ENCODE measurements around the gene PPP1R37. TPM values are rescaled to one million over a fixed set of nuclear protein-coding genes. Genes with fewer than 3 reads are reported as not detected.

Gene PPP1R37
- total and polyA plus RNA-seq, 2 of the 13 experiments (the other 11 are each of a cell fraction or from before 2014, with no cell fraction given) = 9.0 to 14.3 TPM

GRCh38 chr19:45104658-45105349 is 11.8 kb downstream of the PPP1R37 start:
- WGBS (ENCODE audit: low lambda C conversion rate) = 95% methylated on average over 16 of the region's 16 CpGs
- no peaks in the 10 kb centered on the region for H3K27me3 ChIP-seq (ENCODE audit: control insufficient read depth in 1 of 2, insufficient read depth in 2 of 2, low read length in 2 of 2)
- ChIA-PET CTCF (ENCODE audit: low intra/inter-chr PET ratio, low total read pairs) (interaction anchor here (1.1 kb wide), 1 partner anchor 21 kb away, joined by 3 read pairs; no protein-coding TSS in a partner anchor), POLR2A (interaction anchor here (1.4 to 2.2 kb wide), 5 partner anchors 12 to 74 kb away, joined by 5 to 30 read pairs (median 6); partner anchors contain the start of genes BLOC1S3, GEMIN7 and PPP1R37)
- H3K4me3 ChIP-seq (replicated peaks in 1 of 3; ENCODE audit: insufficient read depth in 1 of 3, low read depth in 2 of 3, low read length in 3 of 3) = 0 out of 6 replicates have a peak overlapping the region, but pooled peaks of 1 of the 3 experiments have one; percentile 65
- no peak overlapping the region for H2AFZ ChIP-seq (ENCODE audit: low read length)
- no peak for ATAC-seq
- H3K36me3 ChIP-seq (replicated peaks in 1 of 2; ENCODE audit: control insufficient read depth in 1 of 2, insufficient read depth in 2 of 2, low read length in 2 of 2) = peaks cover 0 to 15% of the 10 kb centered on the region in 2 experiments; a peak in 3 of 5 replicates
- H4K20me1 ChIP-seq (ENCODE audit: insufficient read depth, low read length) = peaks cover 11% of the 10 kb centered on the region
- FAIRE-seq = no peak
- no TSS peak for BruUV-seq (replicated peaks)
- DNase-seq (ENCODE audit: low spot score) = no peak
- peak overlapping the region; percentile 58; the same call in 1 of the 2 replicates for H3K9ac ChIP-seq (ENCODE audit: insufficient read depth, low read depth, low read length)
- peaks cover 60% of the 10 kb centered on the region for H3K4me1 ChIP-seq (ENCODE audit: insufficient read depth, low read length)
- peak overlapping the region; percentile 76 for H3K4me2 ChIP-seq (ENCODE audit: low read depth, low read length)
- H3K9me3 ChIP-seq (ENCODE audit: low read length) = no peaks in the 10 kb centered on the region
- H3K27ac ChIP-seq (ENCODE audit: extremely low read length, insufficient read depth, low read length) = peak overlapping the region; percentile 75
- TF ChIP-seq, protein P1, sequence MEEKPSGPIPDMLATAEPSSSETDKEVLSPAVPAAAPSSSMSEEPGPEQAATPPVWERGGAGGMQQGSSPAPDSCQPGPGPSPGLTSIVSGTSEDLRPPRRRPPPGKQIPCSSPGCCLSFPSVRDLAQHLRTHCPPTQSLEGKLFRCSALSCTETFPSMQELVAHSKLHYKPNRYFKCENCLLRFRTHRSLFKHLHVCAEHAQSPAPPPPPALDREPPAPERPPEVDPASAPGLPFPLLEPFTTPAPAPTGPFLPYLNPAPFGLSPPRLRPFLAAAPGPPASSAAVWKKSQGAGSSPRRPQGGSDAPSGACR (CRISPR knock-in tag; IDR thresholded peaks at IDR 0.05) = no peak
- TF ChIP-seq, protein P2, sequence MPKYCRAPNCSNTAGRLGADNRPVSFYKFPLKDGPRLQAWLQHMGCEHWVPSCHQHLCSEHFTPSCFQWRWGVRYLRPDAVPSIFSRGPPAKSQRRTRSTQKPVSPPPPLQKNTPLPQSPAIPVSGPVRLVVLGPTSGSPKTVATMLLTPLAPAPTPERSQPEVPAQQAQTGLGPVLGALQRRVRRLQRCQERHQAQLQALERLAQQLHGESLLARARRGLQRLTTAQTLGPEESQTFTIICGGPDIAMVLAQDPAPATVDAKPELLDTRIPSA (CRISPR knock-in tag; IDR thresholded peaks at IDR 0.05; ENCODE audit: borderline replicate concordance) = no peak
- TF ChIP-seq ZC3H13 (CRISPR knock-in tag; IDR thresholded peaks at IDR 0.05) (no peak), PHF5A (CRISPR knock-in tag; IDR thresholded peaks at IDR 0.05; ENCODE audit: low read depth, unreplicated experiment) (no peak), SMAD1 (CRISPR knock-in tag; IDR thresholded peaks at IDR 0.05; ENCODE audit: borderline replicate concordance, low read depth) (no peak), ZNF878 (CRISPR knock-in tag; IDR thresholded peaks at IDR 0.05) (no peak), ZFP36L2 (CRISPR knock-in tag; IDR thresholded peaks at IDR 0.05) (no peak), CENPX (CRISPR knock-in tag; IDR thresholded peaks at IDR 0.05) (no peak), ZNF83 (CRISPR knock-in tag; IDR thresholded peaks at IDR 0.05; ENCODE audit: borderline replicate concordance) (no peak), ZNF124 (CRISPR knock-in tag; IDR thresholded peaks at IDR 0.05) (no peak), SSRP1 (CRISPR knock-in tag; IDR thresholded peaks at IDR 0.05) (no peak)
- H3K79me2 ChIP-seq (ENCODE audit: insufficient read depth, low read length) = peaks cover 93% of the 10 kb centered on the region
- in situ Hi-C loops (cut with HindIII; ENCODE audit: extremely low pct_ligation_motif_present, low pct_unique_long_range_greater_than_20kb) = no loop called here
- intact Hi-C loops (cut with micrococcal nuclease; ENCODE audit: unreplicated experiment) = loop anchor here (1.0 kb wide), 1 partner anchor 21 kb away; no protein-coding TSS in a partner anchor

Measured in HepG2 (cell line).